Gastroesophageal sphincter (tissue), 4 donors: ENCODE measurements around the gene SERBP1. TPM values are rescaled to one million over a fixed set of nuclear protein-coding genes. Genes with fewer than 3 reads are reported as not detected.

Experiments
- ATAC-seq: fragments of 150-250 bp; one replicate; pipeline ENCODE4 v1.9.1; 2016; ENCODE audit warnings: mild to moderate bottlenecking, moderate library complexity
- H3K27ac ChIP-seq, 4 donors: fragments of 200-600 bp; sonication (generic) in 3 of 4; 1 replicate in 3 of 4; 2 replicates in 1 of 4; pipeline ENCODE4 v1.5.1; 2016 to 2019
- H3K27me3 ChIP-seq: fragments of 200-600 bp; sonication (generic); one replicate; pipeline ENCODE4 v1.5.1; 2019
- H3K36me3 ChIP-seq, 2 donors: fragments of 200-600 bp; sonication (generic); one replicate each; pipeline ENCODE4 v1.5.1; 2019; ENCODE audit warnings: control low read depth in 1 of 2
- H3K4me1 ChIP-seq, 3 donors: fragments of 200-600 bp; sonication (generic); 1 replicate in 2 of 3; 2 replicates in 1 of 3; pipeline ENCODE4 v1.5.1; 2016 to 2019; ENCODE audit warnings: control low read depth in 2 of 3
- H3K4me3 ChIP-seq, 2 donors: fragments of 200-600 bp; sonication (generic); one replicate each; pipeline ENCODE4 v1.5.1; 2019; ENCODE audit warnings: mild to moderate bottlenecking in 1 of 2, moderate library complexity in 1 of 2
- H3K9me3 ChIP-seq, 3 donors: fragments of 200-600 bp; sonication (generic); one replicate each; pipeline ENCODE4 v1.5.1; 2017 to 2019; ENCODE audit warnings: control low read depth in 2 of 3
- EP300 ChIP-seq: sonication (generic); formaldehyde crosslinking; IDR thresholded peaks from one replicate; pipeline ENCODE4 v1.6.1; 2017; ENCODE audit warnings: antibody characterized with exemption, mild to moderate bottlenecking
- POLR2A ChIP-seq, 2 donors: fragments of 450-650 bp; IDR thresholded peaks; one replicate each; pipeline ENCODE4 v1.6.1; 2017; ENCODE audit warnings: antibody characterized with exemption in 2 of 2, mild to moderate bottlenecking in 2 of 2, moderate library complexity in 1 of 2
- POLR2AphosphoS5 ChIP-seq: sonication (generic); formaldehyde crosslinking; IDR thresholded peaks from one replicate; pipeline ENCODE4 v1.6.1; 2017; ENCODE audit warnings: antibody characterized with exemption
- WGBS, 2 donors: methylation state at CpG; one replicate each; pipeline ENCODE4 v1.1.5; 2018; ENCODE audit warnings: low coverage in 1 of 2; 5-methylcytosine and 5-hydroxymethylcytosine counted together
- total RNA-seq, 4 donors: library from RNA; depleted of rRNA; stranded (reverse); fragments of >200 nt; gene quantifications; one replicate each; pipeline ENCODE4 v1.1.0, GENCODE V29; 2016
- TF ChIP-seq, protein P1 (sequence below), 4 experiments: fragments of 200-600 bp in 2 of 4; fragments of 450-650 bp in 2 of 4; sonication (generic) in 1 of 4; IDR thresholded peaks; one replicate each; pipeline ENCODE4 v1.5.1; 2017 to 2019; ENCODE audit warnings: antibody characterized with exemption in 4 of 4, mild to moderate bottlenecking in 2 of 4, moderate library complexity in 2 of 4

Gene SERBP1
- total RNA-seq, 4 donors from 2014 or later = 254 to 263 (median 258) TPM

DNA sequence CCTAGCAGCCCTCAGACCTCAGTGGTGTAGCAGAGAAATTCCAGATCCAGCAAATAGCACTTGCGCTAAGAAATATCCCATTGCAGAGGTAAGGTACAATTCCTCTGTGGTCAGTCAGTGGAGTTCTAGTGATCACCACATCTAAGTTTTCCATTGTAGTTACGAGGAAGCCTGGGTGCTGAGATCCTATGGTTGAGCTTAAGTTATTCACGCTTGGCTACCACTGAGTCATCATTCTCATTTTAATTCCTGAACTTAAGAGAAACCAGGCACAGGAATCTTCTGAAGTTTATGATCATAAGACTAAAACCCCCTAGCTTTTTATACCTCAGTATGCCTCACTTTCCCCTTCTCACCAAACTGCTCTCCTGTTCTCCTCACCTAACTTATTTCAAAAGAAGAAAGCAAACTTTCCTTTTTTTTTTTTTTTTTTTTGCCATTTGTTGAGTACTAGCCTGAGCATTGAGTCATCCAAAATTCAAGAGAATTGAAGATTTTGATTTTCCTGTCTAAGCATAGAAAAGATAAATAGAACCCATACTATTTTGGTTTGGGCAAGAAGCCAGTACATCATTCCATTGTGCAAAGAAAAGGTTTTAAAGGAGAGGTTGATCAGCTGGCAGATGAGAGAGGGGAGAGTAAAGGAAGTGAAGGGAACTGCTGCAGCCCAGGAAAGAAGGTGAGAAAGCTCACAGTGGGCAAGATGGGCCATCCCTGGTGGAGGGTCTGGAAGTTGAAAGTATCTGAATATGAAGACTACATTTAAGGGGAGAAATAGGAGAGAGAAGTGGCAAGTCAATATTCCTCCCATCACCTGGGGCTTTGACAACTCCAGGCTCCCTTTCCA, 39.9 kb downstream of the SERBP1 start:
- Histone ChIP-seq H3K27ac (no peak overlapping the region), H3K4me1 (no peaks in the 10 kb centered on the region), H3K36me3 (peaks cover 0 to 25% of the 10 kb centered on the region in 2 donors), H3K4me3 (no peak overlapping the region), H3K9me3 (no peaks in the 10 kb centered on the region), H3K27me3 (no peaks in the 10 kb centered on the region)
- 83 to 94% methylated on average over 3 of the region's 3 CpGs for WGBS, 2 donors
- TF ChIP-seq, protein P1, sequence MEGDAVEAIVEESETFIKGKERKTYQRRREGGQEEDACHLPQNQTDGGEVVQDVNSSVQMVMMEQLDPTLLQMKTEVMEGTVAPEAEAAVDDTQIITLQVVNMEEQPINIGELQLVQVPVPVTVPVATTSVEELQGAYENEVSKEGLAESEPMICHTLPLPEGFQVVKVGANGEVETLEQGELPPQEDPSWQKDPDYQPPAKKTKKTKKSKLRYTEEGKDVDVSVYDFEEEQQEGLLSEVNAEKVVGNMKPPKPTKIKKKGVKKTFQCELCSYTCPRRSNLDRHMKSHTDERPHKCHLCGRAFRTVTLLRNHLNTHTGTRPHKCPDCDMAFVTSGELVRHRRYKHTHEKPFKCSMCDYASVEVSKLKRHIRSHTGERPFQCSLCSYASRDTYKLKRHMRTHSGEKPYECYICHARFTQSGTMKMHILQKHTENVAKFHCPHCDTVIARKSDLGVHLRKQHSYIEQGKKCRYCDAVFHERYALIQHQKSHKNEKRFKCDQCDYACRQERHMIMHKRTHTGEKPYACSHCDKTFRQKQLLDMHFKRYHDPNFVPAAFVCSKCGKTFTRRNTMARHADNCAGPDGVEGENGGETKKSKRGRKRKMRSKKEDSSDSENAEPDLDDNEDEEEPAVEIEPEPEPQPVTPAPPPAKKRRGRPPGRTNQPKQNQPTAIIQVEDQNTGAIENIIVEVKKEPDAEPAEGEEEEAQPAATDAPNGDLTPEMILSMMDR (IDR thresholded peaks at IDR 0.05) = no peak
- TF ChIP-seq EP300 (no peak), POLR2A (IDR thresholded peaks at IDR 0.05) (no peak), POLR2AphosphoS5 (no peak)
- no peak for ATAC-seq

DNA sequence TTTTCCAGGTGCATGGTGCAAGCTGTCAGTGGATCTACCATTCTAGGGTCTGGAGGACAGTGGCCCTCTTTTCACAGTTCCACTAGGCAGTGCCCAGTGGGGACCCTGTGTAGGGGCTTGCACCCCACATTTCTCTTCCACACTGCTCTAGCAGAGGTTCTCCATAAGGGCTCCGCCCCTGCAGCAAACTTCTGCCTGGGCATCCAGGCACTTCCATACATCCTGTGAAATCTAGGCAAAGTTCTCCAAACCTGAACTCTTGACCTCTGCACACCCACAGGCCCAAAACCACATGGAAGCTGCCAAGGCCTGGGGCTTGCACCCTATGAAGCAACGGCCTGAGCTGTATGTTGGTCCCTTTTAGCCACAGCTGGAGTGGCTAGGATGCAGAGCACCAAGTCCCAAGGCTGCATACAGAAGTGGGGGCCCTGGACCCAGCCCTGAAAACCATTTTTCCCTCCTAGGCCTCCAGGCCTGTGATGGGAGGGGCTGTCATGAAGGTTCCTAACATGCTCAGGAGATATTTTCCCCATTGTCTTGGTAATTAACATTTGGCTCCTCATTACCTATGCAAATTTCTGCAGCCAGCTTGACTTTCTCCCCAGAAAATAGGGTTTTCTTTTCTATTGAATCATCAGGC, 46.1 kb downstream of the SERBP1 start:
- Histone ChIP-seq H3K4me3 (no peak overlapping the region), H3K4me1 (no peaks in the 10 kb centered on the region), H3K27ac (no peak overlapping the region), H3K36me3 (peaks cover 0 to 4% of the 10 kb centered on the region in 2 donors), H3K9me3 (no peaks in the 10 kb centered on the region), H3K27me3 (no peaks in the 10 kb centered on the region)
- ATAC-seq = no peak
- whole genome bisulfite sequencing, 2 donors = no CpG with 5 or more reads among the region's 2 CpGs
- no peak for TF ChIP-seq EP300
- no peak for TF ChIP-seq POLR2A (IDR thresholded peaks at IDR 0.05)
- TF ChIP-seq POLR2AphosphoS5 = no peak
- TF ChIP-seq, protein P1 (IDR thresholded peaks at IDR 0.05) = no peak

DNA sequence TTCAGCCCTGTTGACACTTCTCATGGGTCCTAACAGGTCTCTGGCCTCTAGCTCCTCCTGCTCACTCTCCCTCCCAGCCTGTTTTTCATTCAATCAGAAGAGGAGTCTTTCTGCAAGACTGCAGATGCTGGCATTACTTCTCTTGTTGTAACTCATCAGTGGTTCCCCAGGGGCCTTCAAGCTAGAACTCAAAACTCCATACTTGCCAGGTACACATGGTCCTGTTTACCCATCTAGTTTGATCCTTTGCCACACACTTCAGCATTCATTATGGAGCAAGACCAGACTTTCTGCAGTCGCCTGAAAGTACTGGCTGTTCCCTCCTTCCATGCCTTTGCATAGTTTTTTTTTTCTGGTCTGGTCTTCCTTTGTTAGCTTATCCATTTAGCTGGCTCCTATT, 47.9 kb downstream of the SERBP1 start:
- ATAC-seq = peak; percentile 78
- no peak for TF ChIP-seq POLR2AphosphoS5
- TF ChIP-seq, protein P1 (IDR thresholded peaks at IDR 0.05) = no peak
- no peak for TF ChIP-seq POLR2A (IDR thresholded peaks at IDR 0.05)
- TF ChIP-seq EP300 = no peak
- no peaks in the 10 kb centered on the region for H3K27me3 ChIP-seq
- WGBS, 2 donors = 62% methylated on average over 1 of the region's 1 CpG; no CpG with 5 or more reads in 1 of the 2 donors
- no peak overlapping the region for H3K27ac ChIP-seq
- H3K4me1 ChIP-seq = no peaks in the 10 kb centered on the region
- H3K4me3 ChIP-seq = no peak overlapping the region
- peaks cover 0 to 4% of the 10 kb centered on the region in 2 donors for H3K36me3 ChIP-seq
- no peaks in the 10 kb centered on the region for H3K9me3 ChIP-seq

DNA sequence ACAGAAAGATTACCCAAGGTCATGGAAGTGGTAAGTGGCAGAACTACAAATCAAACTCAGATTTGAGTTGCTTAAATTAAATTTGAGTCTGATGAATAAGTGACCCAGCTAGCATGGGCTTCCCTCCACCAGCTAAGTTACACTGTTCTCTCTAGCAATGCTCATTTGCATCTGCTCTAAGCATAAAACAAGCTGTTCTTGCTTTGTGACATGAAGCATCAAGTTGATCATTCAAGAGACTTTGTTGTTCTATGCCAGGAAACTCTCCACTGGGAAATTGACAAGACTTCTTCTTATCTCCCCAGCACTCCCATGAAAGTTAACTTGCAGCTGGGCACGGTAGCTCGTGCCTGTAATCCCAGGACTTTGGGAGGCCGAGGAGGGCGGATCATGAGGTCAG, 49.0 kb downstream of the SERBP1 start:
- no peak for ATAC-seq
- no peak overlapping the region for H3K4me3 ChIP-seq
- no peaks in the 10 kb centered on the region for H3K27me3 ChIP-seq
- peaks cover 0 to 4% of the 10 kb centered on the region in 2 donors for H3K36me3 ChIP-seq
- WGBS, 2 donors = 87% methylated on average over 3 of the region's 4 CpGs; no CpG with 5 or more reads in 1 of the 2 donors
- TF ChIP-seq EP300 (no peak), POLR2A (IDR thresholded peaks at IDR 0.05) (no peak), POLR2AphosphoS5 (no peak)
- TF ChIP-seq, protein P1 (IDR thresholded peaks at IDR 0.05) = no peak
- no peaks in the 10 kb centered on the region for H3K4me1 ChIP-seq
- no peak overlapping the region for H3K27ac ChIP-seq
- no peaks in the 10 kb centered on the region for H3K9me3 ChIP-seq
